HG03196 (cell line): ENCODE results near the gene SETD7.

Experiments
- ATAC-seq: cut with Tn5 transposase; IDR thresholded peaks from one replicate; pipeline ENCODE4 v1.9.1; 2021; ENCODE audit not compliant: unreplicated experiment

Gene SETD7

DNA sequence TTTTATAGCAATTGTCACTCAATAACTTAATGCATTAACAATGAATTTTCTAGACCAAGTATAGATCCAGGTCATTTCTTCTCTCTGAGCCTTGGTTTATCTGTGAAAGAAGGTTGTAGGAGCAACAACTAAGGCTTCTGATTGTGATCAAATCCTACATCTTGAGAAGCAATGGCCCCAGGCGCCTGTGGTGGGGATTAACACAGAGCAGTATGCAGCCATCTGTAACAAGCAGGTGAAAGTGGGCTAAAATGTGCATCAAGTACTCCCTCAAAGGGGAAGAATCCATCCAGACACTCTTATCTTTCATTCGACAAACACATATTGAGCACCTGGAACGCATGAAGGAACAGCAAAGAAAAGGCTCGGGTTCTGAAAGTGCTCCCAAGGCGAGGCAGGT, 19.1 kb upstream of the SETD7 start:
- ATAC-seq: no peak

DNA sequence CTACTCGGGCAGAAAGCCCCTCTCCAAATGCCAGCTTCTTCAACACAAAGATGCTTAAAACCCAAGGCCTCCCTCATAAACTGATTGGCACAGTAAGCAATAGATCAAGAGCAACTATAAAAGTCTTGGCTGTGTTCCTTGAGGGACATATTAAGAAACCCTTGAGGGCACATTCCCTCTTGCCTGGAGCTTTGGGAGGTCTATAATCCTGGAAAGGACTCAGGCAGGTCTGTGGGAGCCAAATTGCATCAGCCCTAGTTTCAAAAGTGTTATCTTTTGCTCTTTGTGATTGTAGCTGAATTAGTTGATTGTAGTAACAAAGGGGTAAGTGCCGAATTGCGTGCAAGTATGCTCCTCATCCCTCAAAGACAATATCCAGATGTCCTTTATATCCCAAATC, 18.6 kb upstream of the SETD7 start:
- no peak for ATAC-seq

GRCh38 chr4:139568206-139568955, 12.4 kb upstream of the SETD7 start:
- no peak for ATAC-seq

GRCh38 chr4:139567159-139567870, 11.3 kb upstream of the SETD7 start:
- ATAC-seq: no peak

DNA sequence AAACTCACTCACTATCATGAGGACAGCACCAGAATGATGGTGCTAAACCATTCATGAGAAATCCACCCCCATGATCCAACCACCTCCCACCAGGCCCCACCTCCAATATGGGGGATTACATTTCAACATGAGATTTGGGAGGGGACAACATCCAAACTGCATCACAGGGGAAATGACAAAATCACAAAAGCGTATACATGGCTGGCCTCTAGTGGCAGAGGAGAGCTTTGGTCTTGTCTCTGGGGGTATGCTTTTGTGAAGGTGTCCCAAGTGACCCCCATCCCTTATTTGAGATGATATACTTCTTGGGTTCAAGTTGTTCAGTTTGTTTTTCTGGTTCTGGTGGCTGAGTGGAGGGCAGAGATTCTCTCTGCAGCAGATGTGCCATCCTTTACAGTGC, 8.5 kb upstream of the SETD7 start:
- ATAC-seq: no peak

DNA sequence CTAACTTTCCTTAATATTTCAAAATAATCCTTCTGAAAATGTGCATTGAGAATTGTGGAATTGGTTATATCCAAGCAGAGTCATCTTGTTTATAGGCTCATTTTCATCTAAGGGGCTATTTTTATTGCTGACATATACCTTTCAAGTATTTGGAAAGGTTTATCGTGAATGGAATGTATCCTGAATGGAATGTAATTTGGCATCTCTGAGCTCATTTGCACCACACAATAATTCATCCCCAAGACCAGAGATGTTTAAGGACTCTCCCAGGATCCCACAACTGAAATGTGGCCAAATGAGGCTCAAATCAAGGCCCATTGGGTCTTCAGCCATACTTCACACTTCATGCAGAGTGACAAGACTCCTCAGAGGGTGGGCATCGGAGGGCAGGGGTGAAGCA, 7.5 kb upstream of the SETD7 start:
- ATAC-seq: no peak

GRCh38 chr4:139562839-139563238, 6.8 kb upstream of the SETD7 start:
- no peak for ATAC-seq

- no peak for ATAC-seq
Observed at GRCh38 chr4:139562067-139562684, 6.2 kb upstream of the SETD7 start.

DNA sequence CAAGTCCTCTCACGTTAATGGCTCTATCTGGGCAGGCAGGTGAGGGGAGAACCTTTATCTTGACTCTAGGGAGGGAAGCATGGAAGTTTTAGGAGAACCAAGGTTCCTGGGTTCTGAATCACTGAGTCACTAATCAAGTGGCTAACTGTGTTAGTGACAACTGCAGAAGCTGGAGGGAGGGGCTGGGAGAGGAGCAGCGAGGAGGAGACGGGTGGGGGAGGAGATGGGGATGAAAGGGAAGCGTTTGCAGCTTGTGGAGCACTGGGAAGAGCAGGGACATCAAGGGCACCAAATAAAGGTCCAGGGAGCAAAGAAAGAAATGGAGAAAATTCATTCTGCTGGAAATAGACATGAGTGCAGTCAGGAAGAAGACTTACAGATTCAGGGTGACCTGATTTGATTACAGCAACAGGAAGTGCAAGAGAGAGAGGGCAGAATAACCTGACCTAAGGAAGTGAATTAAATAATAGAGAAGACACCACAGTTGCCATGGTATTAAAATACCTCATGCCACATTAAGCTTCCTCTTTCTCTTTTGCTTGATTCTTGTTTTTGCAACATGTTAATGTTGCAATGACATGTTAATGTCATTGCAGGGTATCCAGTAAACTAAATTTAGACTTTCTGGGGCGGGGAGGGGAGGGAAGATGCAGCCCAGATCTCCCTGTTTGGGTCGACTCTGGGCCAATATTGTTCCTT, 4.5 kb upstream of the SETD7 start:
- no peak for ATAC-seq

GRCh38 chr4:139559687-139560086, 3.7 kb upstream of the SETD7 start:
- ATAC-seq: no peak

DNA sequence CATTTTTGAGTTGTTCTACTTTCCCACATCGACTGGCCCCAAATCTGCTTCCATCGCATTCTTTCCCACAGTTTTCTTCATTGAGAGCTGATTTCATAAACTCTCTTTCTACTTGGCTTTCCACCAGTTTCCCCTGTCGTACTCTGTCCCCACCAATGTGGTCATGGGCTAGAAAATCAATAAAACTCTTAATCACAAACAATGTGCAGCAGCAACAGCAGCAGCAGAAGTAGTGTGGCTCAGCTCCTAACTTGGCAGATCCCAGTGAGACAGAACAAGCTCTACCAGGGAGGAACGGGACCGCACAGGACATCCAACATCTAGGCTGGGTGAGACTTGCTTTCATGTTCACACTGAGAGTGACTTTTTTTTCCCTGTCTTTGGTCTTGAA, 3.1 kb upstream of the SETD7 start:
- no peak for ATAC-seq

GRCh38 chr4:139558235-139559088, 2.4 kb upstream of the SETD7 start:
- ATAC-seq: no peak

- ATAC-seq: no peak
Observed at GRCh38 chr4:139557556-139558110, 1.6 kb upstream of the SETD7 start.

GRCh38 chr4:139556724-139557555, 921 bp upstream of the SETD7 start:
- peak; percentile 33 for ATAC-seq

DNA sequence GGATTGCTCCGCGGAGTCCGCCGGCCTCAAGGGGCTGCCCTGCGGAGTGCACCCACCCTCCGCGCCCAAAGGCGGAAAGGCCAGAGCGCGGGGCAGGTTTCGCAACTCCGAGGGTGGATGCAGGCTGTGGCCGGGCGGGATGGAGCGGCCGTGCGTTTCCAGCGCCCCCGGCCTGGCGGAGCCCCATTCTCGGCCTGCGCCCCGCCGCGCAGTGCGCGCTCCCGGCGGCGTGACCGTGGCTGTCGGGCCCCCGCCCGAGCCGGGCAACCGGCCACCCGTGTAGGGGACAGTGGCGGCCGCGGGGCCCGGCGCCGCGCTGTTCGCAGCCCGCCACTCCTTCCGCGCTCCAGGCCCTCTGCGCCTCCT, 331 bp downstream of the SETD7 start:
- ATAC-seq: peak; percentile 13

GRCh38 chr4:139554893-139555704, 920 bp downstream of the SETD7 start:
- ATAC-seq: peak; percentile 41

DNA sequence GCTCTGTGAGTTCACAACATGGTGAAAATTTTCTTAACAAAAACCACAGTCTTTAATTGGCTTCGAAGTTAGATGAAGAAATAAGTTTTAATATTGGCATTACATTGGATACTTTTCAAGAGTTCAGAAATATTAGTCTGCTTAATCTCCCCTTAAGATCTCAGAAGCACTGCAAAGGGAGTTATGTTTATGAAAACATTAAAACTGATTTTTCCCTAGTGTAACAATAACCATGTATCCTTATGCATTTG, 1.5 kb downstream of the SETD7 start:
- ATAC-seq: no peak

DNA sequence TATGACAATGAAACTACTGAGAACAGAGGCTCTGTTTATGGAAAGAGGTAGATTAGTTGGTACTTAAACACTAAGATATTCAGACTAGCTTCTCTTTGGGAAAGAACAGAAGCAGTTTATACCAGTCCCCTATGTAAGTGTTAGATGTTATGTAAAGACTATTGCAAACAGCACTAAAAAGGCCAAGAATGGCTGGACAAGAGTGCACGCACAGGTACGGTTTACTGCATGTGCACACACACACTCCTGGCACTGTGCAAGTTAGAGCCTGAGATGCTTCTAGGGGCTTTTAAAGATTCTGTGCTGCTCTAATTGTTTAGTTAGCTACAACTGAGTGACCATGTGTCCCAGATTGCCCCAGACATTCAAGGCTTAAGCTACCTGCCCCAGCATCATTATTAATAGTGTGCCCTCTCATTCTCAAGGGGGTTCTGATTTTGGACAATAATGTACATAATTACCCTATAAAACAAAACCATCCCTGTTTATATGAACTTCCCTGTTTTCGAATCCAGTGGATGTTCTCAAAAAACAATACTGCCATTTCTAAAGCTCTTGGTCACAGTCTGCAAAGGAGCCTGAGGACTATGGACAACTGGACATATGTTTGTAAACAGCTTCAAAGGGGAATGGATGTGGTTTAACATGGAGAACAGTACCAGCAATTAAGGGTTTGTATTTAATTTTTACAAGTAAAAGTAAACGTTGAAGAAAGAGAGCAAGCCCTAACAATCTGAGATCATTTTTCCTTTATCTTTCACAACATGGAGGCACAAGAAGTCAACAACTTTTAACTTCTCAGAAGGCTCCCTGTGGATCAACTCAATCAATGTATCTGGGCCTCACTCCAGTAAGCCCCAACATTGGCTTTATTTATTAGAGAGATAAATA, 2.0 kb downstream of the SETD7 start:
- ATAC-seq: no peak
